GM19240 (cell line): ENCODE results near the gene BEND7.
"Not testable (repeated sequence)": the region's sequence is repeated elsewhere in the genome, so short reads cannot be mapped to it uniquely, and the experiment has no call there.

Experiments
- DNase-seq: peaks from one replicate; pipeline ENCODE4 v3.0.0; 2011; ENCODE audit warnings: low spot score; ENCODE audit not compliant: insufficient read length

Gene BEND7

DNA sequence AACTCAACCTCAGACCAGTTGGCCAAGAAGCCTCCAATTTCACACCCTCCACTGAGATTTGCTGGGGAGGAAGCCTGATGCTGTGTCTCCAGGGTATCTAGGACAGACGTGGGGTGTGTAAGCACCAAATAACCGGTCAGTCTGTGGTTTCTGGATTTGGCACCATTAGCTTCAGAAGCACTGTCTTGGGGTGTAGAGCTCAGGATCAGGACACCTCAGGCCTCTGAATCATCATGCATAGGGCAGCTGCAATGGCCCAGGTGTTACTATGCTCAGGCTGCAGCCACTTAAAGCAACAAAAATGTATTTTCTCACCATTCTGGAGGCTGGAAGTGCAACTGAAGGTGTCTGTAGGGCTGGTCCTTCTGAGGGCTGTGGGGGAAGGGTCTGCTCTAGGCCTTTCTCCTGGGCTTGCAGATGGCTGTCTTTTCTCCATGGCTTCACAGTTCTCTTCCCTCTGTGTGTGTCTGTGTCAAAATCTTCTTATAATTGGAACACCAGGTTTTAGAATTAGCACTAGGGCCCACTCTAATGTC is 107.4 kb downstream of the BEND7 start:
- DNase-seq = no peak

DNA sequence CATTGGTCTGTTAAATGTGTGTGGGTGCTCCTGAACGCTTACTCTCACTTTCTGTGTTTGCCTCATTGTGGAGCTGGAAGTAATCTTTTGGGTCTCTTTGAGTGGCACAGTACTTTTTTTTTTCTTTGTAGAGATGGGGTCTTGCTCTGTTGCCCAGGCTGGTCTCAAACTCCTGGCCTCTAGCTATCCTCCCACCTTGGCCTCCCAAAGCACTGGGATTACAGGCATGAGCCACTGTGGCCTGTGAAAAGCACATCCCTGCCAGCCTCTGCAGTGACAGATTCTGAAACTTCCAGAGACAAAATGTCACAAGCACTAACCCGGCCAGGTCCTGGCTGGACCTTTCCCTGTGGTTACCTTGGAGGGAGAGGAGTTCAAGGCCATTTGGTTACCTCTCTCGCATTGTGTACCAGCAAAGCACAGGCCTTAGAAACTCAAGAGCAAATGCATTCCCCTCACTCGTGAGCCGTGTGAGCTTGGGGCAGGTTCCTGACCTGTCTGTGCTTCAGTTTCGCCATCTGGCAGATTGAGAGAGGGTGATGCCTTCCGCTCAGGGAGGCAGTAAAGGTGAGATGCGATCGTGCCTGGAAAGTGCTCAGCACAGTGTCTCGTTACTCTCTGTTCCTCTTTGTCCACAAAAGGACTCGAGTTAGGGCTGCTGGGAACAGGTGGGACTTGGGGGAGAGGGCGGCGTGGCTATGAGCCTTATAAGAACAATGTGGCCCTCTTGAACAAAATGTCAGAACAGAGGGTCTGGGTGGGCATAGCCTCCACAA is 108.1 kb downstream of the BEND7 start:
- DNase-seq = no peak

DNA sequence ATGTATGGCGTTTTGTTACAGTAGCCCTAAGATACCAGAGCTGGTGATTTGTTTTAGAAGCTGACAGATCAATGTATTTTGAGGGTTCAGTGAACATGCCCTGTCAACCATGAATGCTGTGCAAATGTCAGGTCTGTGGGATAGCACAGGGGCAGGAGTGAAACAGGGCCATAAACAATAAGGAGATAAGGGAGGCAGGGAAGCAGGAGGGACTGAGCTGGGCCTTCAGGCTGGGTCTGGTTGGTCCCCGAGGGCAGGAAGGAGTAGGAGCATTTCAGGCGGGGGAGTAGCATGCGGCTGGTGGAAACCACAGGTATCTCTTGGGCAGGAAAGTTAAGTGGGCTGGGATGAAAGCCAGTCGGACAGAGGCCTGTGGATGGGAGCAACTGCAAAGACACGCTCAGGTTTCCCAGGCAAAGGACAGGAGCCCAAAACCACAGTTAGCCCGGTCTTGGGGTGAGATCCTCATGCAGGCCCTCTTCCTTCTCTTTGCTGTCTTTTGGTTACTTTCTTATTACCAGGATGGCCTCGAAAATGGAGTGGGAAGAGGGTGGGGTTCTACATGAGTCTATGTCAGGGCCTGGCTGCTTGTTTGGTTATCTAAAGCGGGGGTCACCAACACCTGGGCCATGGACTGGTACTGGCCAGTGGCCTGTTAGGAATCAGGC is 111.2 kb downstream of the BEND7 start:
- no peak for DNase-seq

DNA sequence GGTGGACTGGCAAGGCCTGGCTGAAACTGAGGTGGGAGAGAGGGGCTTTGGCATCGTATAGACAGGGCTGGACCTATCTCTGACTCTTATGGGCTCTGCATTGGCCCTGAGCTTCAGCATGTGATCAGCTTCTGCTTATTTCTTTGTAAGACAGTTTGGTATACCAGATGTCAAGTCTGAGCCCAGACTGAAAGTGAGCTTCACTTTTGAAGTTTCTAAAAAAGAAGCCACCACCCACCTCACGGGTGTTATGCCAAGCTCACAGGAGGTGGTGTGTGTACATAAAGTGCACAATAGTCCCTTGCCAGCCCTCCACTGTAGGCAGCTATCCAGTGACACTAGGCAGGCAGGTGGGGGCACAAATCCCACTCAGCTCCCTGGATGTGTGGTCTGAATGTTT is 112.1 kb downstream of the BEND7 start:
- no peak for DNase-seq

DNA sequence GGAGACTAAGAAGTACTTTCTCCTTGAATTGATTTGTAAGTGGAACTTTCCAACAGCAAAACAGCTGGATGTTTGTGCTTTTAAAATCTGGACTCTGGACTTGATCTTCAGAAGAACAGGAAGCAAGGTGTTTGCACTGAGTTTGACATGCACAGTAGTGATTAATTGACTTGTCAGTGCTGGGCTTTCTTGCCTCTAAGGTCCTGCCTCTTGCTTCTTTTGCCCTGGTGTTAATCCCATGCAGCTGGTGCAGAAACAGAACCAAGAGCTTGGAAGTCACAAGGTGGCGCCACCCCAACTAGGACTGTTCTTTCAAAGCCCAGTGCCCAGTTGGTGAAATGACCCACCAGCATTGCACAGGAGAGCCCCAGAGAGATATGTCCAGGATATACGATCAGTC is 114.0 kb downstream of the BEND7 start:
- no peak for DNase-seq

DNA sequence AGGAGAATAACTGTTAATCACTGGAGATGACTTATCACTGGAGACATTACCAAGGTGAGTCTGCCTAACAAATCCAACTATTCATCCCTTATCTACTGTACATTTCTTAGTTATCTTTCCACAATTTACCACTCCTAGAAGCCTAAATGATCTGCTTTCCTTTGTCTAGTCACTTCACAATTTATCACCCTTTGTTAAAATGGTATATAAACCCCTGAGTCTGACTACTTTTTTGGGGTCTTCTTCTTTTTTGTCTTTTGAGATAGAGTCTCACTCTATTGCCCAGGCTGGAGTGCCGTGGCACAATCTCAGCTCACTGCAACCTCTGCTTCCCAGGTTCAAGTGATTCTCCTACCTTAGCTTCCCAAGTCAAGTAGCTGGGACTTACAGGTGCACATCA is 114.7 kb downstream of the BEND7 start:
- DNase-seq = no peak

DNA sequence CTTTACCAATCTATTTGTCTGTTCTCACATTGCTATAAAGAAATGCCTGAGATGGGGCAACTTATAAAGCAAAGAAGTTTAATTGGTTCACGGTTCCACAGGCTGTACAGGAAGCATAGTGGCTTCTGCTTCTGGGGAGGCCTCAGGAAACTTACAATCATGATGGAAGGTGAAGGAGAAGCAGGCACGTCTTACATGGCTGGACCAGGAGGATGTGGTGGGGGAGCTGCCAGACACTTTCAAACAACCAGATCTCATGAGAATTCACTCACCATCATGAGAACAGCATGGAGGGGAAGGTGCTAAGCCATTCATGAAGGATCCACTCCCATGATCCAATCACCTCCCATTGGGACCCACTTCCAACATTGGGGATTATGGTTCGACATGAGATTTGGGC is 115.9 kb downstream of the BEND7 start:
- DNase-seq = no peak

DNA sequence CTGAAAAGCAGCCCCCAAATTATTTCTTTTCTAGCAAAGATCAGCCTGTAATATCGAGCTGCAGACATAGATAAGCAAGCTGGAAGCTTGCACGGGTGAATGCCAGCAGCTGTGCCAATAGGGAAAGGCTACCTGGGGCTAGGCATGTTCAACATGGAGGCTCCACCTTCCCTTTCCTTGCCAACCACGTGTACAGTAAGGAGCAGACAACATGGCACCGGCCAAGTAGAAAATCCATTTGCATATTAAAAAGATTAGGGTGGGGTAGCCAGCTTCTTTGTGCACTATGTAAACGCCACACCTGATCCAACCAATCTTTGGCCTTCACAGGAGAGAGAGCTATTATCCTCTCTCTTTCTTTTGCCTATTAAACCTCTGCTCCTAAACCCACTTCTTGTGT is 124.0 kb downstream of the BEND7 start:
- no peak for DNase-seq

DNA sequence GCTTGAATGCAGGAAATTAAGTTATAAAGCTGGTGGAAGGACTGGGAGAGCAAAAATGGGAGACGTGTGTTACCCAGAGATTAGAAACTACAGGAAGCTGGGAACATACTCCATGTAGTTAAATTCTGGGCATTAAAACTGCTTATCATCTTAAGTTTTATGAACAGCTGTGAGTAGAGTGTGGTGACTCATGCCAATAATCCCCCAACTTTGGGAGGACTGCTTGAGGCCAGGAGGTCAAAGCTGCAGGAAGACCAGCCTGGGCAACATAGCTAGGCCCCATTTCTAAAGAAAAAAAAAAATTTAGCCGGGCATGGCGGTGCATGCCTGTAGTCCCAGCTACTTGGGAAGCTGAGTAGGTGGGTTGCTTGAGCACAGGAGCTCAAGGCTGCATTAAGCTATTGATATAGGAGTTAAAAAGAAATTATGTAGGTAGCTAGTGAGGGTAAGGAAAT is 124.5 kb downstream of the BEND7 start:
- no peak for DNase-seq

DNA sequence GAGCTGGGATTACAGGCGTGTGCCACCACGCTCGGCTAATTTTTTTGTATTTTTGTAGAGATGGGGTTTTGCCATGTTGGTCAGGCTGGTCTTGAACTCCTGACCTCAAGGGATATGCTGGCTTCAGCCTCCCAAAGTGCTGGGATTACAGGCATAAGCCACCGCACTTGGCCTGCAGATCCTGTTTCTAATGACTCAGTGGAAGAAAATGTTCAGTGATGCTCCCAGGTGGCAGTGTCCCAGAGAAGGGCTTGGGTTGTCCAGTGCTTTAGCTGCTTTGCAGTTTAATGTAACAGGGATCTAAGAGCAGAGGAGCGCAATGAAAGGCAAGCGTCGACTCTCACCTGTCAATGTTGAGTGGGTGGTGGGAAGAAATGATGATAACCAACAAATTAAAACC is 125.4 kb downstream of the BEND7 start:
- DNase-seq = not testable (repeated sequence)

DNA sequence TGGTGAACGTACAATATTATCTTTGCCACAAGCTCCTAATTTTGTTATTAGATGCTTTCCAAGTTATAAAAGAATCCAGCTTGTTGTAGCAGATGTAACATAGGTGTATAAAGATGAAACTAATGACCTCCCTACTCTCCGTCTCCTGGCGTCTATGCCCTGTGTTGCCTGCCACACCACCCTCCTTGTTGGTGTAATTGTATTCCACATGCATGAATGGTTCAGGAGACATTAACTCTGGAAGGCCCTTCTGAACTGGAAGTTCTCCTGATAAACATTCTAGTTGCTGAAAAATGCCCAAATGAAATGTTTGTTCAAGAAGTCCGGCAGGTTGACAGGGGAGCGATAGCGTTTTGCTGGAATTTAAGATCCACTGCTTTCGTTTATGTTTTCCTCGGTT is 126.8 kb downstream of the BEND7 start:
- DNase-seq = no peak

DNA sequence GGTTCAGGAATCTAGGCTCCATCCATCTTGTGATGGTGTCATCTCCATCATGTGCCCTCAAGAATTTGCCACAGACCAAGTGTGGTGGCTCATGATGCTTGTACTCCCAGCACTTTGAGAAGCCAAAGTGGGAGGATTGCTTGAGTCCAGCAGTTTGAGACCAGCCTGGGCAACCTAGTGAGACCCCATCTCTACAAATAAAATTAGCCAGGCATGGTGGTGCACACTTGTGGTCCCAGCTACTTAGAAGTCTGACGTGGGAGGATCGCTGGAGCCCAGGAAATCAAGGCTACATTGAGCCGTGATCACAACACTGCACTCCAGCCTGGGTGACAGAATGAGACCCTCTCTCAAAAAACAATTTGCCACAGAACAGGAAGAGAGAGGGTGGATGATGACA is 127.7 kb downstream of the BEND7 start:
- no peak for DNase-seq

DNA sequence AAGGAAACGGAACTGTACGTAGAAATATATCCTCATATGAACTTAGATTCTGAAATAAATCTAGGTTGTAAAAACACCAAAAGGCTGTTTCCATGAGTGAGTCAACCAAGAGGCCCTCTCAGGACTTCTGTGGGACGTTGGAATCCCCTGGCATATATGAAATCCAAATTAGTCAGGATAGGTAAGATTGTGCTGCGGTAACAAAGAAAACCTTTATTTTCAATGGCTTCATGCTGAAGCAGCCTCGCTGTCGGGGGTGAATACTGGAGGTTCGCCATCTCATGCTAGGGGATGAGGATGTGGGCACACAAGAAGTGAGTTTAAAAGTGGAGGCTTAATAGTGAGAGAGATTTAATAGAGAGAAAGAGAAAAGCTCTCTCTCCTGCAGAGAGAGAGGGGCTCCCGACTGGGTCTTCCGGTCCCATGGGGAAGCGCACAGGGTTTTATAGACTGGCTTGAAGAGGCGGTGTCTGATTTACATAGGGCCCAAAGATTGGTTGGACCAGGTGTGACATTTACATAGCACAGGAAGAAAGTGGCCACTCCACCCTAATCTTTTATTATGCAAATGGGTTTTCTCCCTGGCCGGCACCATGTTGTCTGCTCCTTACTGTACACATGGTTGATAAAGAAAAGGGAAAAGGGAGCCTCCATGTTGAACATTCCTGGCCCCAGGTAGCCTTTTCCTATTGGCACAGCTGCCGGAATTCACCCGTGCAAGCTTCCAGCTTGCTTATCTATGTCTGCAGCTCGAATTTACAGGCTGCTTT is 128.4 kb downstream of the BEND7 start:
- DNase-seq = no peak

DNA sequence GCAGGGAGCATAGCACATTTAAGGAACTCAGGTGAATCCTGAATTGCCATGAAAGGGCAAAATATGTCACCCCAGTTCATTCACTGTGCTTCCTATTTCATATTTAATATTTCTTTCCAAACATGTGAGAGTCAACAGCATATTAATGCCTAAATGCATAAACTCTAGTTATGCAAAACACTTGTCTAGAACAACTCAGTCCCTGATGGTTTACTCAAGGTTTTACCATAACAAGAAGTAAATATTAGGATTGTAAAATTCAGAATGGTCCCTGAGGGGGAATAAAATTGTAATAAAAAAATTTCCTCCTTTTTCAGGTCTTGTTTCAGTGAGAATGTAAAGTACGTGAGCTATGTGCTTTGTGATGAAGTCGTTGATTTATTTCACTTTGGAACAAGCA is 129.1 kb downstream of the BEND7 start:
- no peak for DNase-seq

DNA sequence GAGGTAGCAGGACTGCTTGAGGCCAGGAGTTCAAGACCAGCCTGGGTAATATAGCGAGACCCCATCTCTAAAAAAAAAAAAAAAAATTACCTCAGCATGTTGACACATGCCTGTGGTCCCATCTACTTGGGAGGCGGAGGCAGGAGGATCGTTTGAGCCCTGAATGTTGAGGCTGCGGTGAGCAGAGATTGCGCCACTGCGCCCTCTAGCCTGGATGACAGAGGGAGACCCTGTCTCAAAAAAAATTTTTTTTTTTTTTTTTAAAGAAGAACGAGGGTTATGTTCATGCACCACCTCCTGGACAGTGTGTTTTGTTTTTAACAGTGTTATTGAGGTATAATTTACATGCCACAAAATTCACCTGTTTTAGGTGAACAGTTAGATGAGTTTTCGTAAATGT is 129.6 kb downstream of the BEND7 start:
- no peak for DNase-seq

DNA sequence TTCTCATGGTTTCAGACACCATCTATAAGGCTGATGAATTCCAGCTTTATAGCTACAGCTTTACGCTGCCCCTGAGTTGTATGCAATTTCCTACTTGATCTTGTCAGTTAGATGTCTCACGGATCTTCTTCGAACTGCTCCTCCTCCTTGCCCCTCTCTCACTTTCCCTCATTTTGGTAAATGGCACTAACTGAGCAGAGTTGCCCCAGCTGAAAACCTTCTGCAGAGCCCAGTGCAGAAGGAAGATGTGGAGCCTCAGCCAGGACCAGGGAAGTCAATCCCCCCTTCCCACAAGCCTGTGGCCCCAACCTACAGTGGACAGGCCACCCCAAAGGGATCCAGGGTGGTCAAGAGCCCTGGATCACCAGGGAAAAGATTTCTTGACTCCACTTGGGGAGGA is 131.8 kb downstream of the BEND7 start:
- DNase-seq = no peak

DNA sequence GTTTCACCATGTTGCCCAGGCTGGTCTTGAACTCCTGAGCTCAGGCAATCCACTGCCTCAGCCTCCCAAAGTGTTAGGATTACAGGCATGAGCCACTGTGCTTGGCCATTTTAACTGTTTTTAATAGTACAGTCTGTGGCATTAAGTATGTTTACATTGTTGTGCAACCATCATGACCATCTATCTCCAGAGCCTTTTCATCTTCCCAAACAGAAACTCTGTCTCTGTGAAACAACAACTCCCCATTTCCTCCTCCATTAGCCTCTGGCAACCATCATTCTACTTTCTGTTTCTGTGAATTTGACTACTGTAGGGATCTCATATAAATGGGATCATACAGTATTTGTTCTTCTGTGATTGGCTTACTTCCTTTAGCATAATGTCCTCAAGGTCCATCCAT is 132.4 kb downstream of the BEND7 start:
- no peak for DNase-seq

DNA sequence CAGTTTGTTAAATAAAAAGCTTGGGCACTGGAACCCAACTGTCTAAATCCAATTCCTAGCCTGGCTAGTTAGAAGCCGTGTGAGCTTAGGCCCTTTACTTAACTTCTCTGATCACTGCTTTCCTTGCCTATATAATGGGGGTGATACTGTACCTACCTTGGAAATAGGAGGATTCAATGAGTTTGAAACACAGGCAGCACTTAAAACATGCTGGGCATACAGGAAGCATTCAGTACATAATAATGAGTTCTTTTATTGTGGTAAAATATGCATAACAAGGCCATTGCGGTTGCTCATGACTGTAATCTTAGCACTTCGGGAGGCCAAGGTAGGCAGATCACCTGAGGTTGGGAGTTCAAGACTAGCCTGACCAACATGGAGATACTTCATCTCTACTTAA is 133.3 kb downstream of the BEND7 start:
- no peak for DNase-seq

DNA sequence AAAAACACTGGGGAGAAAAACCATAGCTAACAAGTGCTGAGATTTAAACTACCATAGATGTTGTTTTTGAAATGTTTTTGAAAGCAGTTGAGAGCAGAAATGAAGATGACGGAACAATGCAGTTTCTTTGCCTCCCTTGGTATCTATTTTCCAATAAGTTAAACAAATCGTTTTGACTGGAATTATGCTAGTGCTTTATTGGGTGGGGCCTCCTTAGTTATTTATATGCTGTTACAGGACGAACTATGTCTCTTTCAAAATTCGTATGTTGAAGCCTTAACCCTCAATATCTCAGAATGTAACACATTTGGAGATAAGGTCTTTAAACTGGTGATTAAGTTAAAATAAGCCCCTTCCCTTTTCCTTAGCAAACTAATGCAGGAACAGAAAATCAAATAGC is 135.2 kb downstream of the BEND7 start:
- DNase-seq = no peak

DNA sequence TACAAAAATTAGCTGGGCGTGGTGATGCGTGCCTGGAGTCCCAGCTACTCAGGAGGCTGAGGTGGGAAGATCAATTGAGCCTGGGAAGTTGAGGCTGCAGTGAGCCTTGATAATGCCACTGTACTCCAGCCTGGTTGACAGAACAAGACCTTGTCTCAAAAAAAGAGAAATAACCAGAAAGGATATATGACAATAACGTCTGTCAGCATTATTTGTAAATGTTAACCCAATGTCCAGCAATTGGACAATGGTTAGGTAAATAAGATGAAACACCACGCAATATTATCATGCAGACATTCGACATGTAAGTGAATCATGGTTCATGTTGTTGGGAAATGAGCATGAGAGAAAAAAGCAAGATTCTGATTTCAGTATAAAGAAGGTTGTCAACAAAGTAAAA is 136.1 kb downstream of the BEND7 start:
- DNase-seq = no peak
